Esophagus muscularis mucosa (tissue), 4 donors: ENCODE results near the gene CCDC196. TPM values are rescaled to one million over a fixed set of nuclear protein-coding genes. Genes with fewer than 3 reads are reported as not detected.

ENCODE experiments used
- DNase-seq: peaks from one replicate; pipeline ENCODE4 v3.0.0-alpha.2; 2017; ENCODE audit errors: extremely low spot score
- H3K27ac ChIP-seq, 4 donors: fragments of 200-600 bp; sonication (generic); replicated peaks in 1 of 4; 1 replicate in 3 of 4; 2 replicates in 1 of 4; pipeline ENCODE4 v1.5.1; 2016 to 2019; ENCODE audit warnings: mild to moderate bottlenecking in 1 of 4
- H3K27me3 ChIP-seq, 4 donors: fragments of 200-600 bp; sonication (generic); one replicate each; pipeline versions ENCODE4 v1.5.1 to v1.6.0; 2016 to 2019
- H3K36me3 ChIP-seq, 4 donors: fragments of 200-600 bp; sonication (generic); one replicate each; pipeline ENCODE4 v1.5.1; 2016 to 2019
- H3K4me1 ChIP-seq, 4 donors: fragments of 200-600 bp; sonication (generic); one replicate each; pipeline ENCODE4 v1.5.1; 2016 to 2019
- H3K4me3 ChIP-seq, 4 donors: fragments of 200-600 bp; sonication (generic); 1 replicate in 2 of 4; 2 replicates in 2 of 4; pipeline ENCODE4 v1.5.1; 2016 to 2019; ENCODE audit warnings: mild to moderate bottlenecking in 4 of 4, moderate library complexity in 1 of 4
- H3K9me3 ChIP-seq, 4 donors: fragments of 200-600 bp; sonication (generic); 1 replicate in 3 of 4; 2 replicates in 1 of 4; pipeline ENCODE4 v1.5.1; 2016 to 2019
- EP300 ChIP-seq: sonication (generic); formaldehyde crosslinking; IDR thresholded peaks from one replicate; pipeline ENCODE4 v1.6.1; 2017; ENCODE audit warnings: antibody characterized with exemption
- POLR2A ChIP-seq: fragments of 450-650 bp; IDR thresholded peaks from one replicate; pipeline ENCODE4 v1.6.1; 2017; ENCODE audit warnings: antibody characterized with exemption, moderate library complexity, mild to moderate bottlenecking, low read depth
- POLR2AphosphoS5 ChIP-seq, 2 donors: sonication (generic); formaldehyde crosslinking; IDR thresholded peaks; one replicate each; pipeline ENCODE4 v1.6.1; 2017; ENCODE audit warnings: antibody characterized with exemption in 2 of 2
- WGBS: methylation state at CpG from one replicate; pipeline ENCODE4 v1.1.5; 2018; 5-methylcytosine and 5-hydroxymethylcytosine counted together
- intact Hi-C: fragments of 100-400 bp; cut with DNase I; formaldehyde crosslinking; loops from one replicate; pipeline ENCODE4 v1.15.1; 2023
- total RNA-seq, 4 donors: library from RNA; depleted of rRNA; stranded (reverse); fragments of >200 nt; gene quantifications; one replicate each; pipeline versions ENCODE4 v1.1.0 to v1.2.1, GENCODE V29; 2016
- TF ChIP-seq, protein P1 (sequence below), 3 experiments: fragments of 200-600 bp in 2 of 3; fragments of 450-650 bp in 1 of 3; sonication (generic) in 2 of 3; IDR thresholded peaks; one replicate each; pipeline ENCODE4 v1.5.1; 2017 to 2019; ENCODE audit warnings: antibody characterized with exemption in 3 of 3, mild to moderate bottlenecking in 2 of 3, moderate library complexity in 1 of 3

CCDC196 gene
- total RNA-seq, 4 donors from 2014 or later: not detected

DNA sequence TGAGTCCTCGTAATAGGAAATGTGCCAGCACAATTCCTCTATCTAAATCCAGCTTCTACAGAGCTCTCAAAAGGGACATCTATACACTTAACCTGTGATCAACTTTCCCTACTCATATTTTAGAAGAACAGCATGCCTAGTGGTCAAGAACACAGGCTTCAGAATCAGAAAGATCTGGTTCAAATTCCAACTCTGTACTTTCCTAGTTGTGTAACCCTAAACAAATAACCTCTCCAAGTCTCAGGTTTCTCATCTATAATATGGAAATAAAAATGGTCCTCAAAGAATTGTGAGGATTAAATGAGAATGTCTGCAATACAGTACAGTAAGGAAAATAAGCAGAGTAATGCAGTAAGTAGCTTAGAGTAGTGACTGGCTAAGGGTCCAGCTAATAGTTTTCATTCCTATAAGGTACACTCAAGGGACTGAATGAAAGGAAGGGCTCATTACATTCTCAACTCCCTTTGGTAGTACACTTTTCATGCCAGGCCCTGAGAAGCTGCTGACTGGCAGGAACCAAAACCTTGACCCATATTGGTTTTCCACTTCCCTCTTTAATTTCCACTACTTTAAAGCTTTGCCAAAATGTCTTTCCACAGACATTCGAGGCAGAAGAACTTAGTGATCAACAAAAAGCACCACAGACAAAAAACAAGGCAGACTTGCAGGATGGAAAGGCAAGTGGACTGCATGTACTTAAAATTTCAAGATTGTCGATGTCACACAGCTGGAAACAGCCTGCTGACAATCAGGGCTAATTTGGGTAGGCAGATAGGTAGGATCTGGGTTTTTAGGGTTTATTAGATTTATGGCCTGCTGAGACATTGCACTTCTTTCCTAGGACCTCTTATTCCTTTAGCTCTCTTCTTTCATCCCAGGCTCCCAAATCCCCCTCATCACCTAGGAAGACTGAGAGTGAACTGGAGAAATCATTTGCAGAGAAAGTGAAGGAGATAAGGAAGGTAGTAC is 4.3 kb downstream of the CCDC196 start:
- no peak for DNase-seq
- 74% methylated on average over 3 of the region's 3 CpGs for WGBS
- intact Hi-C loops: no loop called here
- no peak for TF ChIP-seq POLR2A
- no peak for TF ChIP-seq EP300
- TF ChIP-seq, protein P1, sequence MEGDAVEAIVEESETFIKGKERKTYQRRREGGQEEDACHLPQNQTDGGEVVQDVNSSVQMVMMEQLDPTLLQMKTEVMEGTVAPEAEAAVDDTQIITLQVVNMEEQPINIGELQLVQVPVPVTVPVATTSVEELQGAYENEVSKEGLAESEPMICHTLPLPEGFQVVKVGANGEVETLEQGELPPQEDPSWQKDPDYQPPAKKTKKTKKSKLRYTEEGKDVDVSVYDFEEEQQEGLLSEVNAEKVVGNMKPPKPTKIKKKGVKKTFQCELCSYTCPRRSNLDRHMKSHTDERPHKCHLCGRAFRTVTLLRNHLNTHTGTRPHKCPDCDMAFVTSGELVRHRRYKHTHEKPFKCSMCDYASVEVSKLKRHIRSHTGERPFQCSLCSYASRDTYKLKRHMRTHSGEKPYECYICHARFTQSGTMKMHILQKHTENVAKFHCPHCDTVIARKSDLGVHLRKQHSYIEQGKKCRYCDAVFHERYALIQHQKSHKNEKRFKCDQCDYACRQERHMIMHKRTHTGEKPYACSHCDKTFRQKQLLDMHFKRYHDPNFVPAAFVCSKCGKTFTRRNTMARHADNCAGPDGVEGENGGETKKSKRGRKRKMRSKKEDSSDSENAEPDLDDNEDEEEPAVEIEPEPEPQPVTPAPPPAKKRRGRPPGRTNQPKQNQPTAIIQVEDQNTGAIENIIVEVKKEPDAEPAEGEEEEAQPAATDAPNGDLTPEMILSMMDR (IDR thresholded peaks at IDR 0.05): no peak
- no peak for TF ChIP-seq POLR2AphosphoS5 (IDR thresholded peaks at IDR 0.05)
- Histone ChIP-seq H3K4me3 (no peak overlapping the region), H3K4me1 (peaks cover 0 to 3% (median 2%) of the 10 kb centered on the region in 4 donors), H3K9me3 (no peaks in the 10 kb centered on the region), H3K27me3 (no peaks in the 10 kb centered on the region), H3K27ac (no peak overlapping the region), H3K36me3 (no peaks in the 10 kb centered on the region)

DNA sequence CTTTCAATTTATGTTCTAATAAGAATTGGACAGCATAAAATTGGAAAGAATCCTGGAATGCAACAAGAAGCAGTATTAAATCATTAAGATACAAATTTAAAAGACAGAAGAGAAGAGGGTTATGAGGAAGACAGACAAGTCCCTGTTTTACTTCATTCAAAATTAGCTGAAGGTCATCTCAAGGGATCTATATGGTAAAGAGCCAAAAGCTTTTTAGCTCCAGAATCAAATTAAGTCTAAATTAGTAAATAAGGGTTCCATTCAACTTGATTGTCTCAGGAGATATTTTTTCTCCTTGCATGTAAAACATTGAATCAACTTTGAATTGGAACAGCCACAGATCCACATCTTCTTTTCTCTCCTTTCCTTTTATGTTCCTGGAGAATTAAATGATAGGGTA is 7.6 kb downstream of the CCDC196 start:
- intact Hi-C loops: no loop called here
- H3K4me3 ChIP-seq: no peak overlapping the region
- no peaks in the 10 kb centered on the region for H3K27me3 ChIP-seq
- H3K27ac ChIP-seq: no peak overlapping the region
- H3K4me1 ChIP-seq: peaks cover 0 to 15% (median 11%) of the 10 kb centered on the region in 4 donors
- H3K9me3 ChIP-seq: no peaks in the 10 kb centered on the region
- DNase-seq: no peak
- H3K36me3 ChIP-seq: no peaks in the 10 kb centered on the region
- TF ChIP-seq, protein P1 (IDR thresholded peaks at IDR 0.05): no peak
- TF ChIP-seq POLR2A (no peak), POLR2AphosphoS5 (IDR thresholded peaks at IDR 0.05) (no peak), EP300 (no peak)

DNA sequence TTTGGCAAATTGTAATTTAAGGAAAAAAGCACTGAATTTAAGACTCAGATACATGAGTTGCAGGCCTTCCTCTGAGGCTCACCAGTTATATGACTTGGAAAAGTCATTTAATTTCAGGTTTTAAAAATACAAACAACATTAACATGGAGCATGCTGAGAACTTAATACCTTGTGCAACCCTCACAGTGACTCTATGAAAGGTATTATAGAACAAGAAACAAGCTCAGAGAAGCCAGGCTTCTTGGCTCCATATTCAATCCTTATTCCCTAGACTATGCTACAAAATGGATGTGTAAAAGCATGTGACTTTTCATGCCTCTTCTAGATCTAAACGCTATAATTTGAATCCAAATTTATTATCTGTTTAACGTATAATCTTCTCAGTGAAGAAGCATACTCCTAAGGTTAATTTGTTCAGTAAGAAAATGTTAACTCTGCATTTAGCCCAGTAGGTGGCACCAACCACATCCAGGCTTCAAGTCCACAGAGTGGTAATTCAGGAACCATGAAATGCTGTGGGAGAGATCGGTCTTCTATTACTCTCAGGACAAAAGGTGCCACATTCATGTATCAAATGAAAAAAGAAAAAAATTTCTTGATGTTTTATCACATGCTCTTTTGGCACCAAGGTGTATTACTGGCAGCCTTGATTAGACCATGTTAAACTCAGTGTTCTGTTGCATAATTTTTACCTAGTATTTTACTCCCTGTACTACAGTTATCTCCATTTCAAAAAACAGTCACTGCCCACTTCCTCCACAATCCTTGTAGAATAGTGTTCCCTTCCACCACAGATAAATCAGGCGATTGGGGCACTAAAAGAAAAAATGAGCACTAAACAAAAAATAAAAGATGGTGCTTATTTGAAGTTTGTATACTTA is 9.3 kb downstream of the CCDC196 start:
- 2% methylated on average over 4 of the region's 4 CpGs for WGBS
- Histone ChIP-seq H3K36me3 (no peaks in the 10 kb centered on the region), H3K4me1 (peaks cover 0 to 15% (median 11%) of the 10 kb centered on the region in 4 donors), H3K4me3 (peak overlapping the region in 2 of 4 donors; percentile 17 to 26), H3K27me3 (no peaks in the 10 kb centered on the region), H3K27ac (no peak overlapping the region), H3K9me3 (no peaks in the 10 kb centered on the region)
- intact Hi-C loops: loop anchor here (5.0 kb wide), 1 partner anchor 72 kb away; no protein-coding TSS in a partner anchor
- DNase-seq: no peak
- TF ChIP-seq, protein P1 (IDR thresholded peaks at IDR 0.05): peak; percentile 64 to 78 (median 78)
- TF ChIP-seq EP300: no peak

DNA sequence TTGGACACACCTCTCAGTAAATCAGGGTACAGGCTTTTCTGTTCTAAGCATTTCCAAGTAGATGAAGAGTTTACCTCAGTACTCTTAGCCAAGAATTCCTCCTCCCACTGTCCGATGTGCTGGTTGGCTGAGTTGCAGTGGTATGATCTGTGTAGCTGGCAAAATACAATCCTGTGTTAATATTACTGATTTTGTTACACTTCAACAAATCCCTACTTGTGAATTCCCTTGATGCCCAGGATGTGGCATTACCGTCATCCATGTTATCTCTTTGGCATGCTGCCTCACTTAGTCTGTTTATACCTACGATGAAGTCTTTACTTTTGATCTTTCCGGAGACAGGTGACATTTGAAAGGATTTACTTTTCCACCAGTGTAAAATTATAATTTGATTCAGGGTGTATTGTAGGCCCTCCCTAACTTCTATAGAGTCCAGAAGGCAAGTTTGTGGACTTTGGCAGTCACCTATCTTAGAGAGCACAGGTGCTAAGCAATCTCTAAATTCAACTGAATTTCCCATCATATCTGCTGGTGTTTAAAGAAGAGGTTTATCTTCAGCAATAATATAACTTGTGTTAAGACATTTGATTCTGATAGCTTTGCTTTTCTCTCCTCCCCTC is 10.1 kb downstream of the CCDC196 start:
- H3K27me3 ChIP-seq: no peaks in the 10 kb centered on the region
- no peak overlapping the region for H3K27ac ChIP-seq
- DNase-seq: no peak
- peaks cover 0 to 15% (median 11%) of the 10 kb centered on the region in 4 donors for H3K4me1 ChIP-seq
- intact Hi-C loops: loop anchor here (5.0 kb wide), 1 partner anchor 71 kb away; no protein-coding TSS in a partner anchor
- H3K9me3 ChIP-seq: no peaks in the 10 kb centered on the region
- 46% methylated on average over 4 of the region's 4 CpGs for WGBS
- TF ChIP-seq EP300 (no peak), POLR2A (no peak), POLR2AphosphoS5 (IDR thresholded peaks at IDR 0.05) (no peak)
- H3K36me3 ChIP-seq: no peaks in the 10 kb centered on the region
- no peak overlapping the region for H3K4me3 ChIP-seq
